GM12878 (cell line): ENCODE results near the gene SHQ1. TPM values are rescaled to one million over a fixed set of nuclear protein-coding genes. Genes with fewer than 3 reads are reported as not detected.

Experiments
- ATAC-seq: fragments of 200-7000 bp; cut with Tn5 transposase; 3 replicates; pipeline ENCODE4 v1.9.1; 2020; ENCODE audit warnings: mild to moderate bottlenecking, moderate library complexity
- BruUV-seq: library from RNA; stranded (reverse); fragments of 400-500 nt; replicated peaks from 2 replicates; lab custom pipeline; 2021; lab: Mats Ljungman, UMichigan
- CTCF ChIA-PET: fragments of 300-600 bp; sonication (Branson Sonifier 250); formaldehyde crosslinking; extraction: SDS; loops from one replicate; lab custom pipeline; 2021; ENCODE audit warnings: inconsistent platforms; lab: Yijun Ruan, JAX
- POLR2A ChIA-PET: fragments of 350-600 bp; formaldehyde crosslinking; extraction: SDS; loops from one replicate; lab custom pipeline; 2021; ENCODE audit warnings: inconsistent platforms; lab: Charles Lee
- RAD21 ChIA-PET: fragments of 300-600 bp; sonication (Branson Sonifier 250); formaldehyde crosslinking; loops from one replicate; lab custom pipeline; 2023; ENCODE audit warnings: antibody characterized with exemption; ENCODE audit not compliant: unreplicated experiment; lab: Charles Lee
- SMC1A ChIA-PET: fragments of 300-600 bp; sonication (Branson Sonifier 250); formaldehyde crosslinking; loops from one replicate; lab custom pipeline; 2023; ENCODE audit not compliant: unreplicated experiment, uncharacterized antibody; lab: Charles Lee
- DNase-seq: peaks from one replicate; pipeline ENCODE4 v3.0.0-alpha.2; 2011; ENCODE audit warnings: low read depth, low spot score
- FAIRE-seq: peaks from 3 replicates; lab custom pipeline; 2011; peaks lifted over from hg19 to GRCh38; lab: Jason Lieb, UNC
- H2AFZ ChIP-seq: 2 replicates; pipeline ENCODE4 v1.6.0; 2011; ENCODE audit warnings: low read depth, low read length, control low read depth; ENCODE audit not compliant: control insufficient read depth
- H3K27ac ChIP-seq: 2 replicates; pipeline ENCODE4 v1.5.1; 2011; ENCODE audit warnings: control low read depth; ENCODE audit not compliant: control insufficient read depth, insufficient read depth
- H3K27me3 ChIP-seq, 2 experiments: replicated peaks in 1 of 2; 2 replicates each; pipeline versions ENCODE4 v1.6.0 to v1.6.1; 2011; ENCODE audit warnings: low read length in 1 of 2; ENCODE audit not compliant: control insufficient read depth in 2 of 2, insufficient read depth in 2 of 2
- H3K36me3 ChIP-seq, 2 experiments: 2 replicates each; pipeline ENCODE4 v1.5.1; 2011; ENCODE audit warnings: low read length in 1 of 2; ENCODE audit not compliant: control insufficient read depth in 2 of 2, insufficient read depth in 2 of 2
- H3K4me1 ChIP-seq: 2 replicates; pipeline ENCODE4 v1.6.1; 2011; ENCODE audit warnings: mild to moderate bottlenecking, low read length, moderate library complexity, mixed read lengths; ENCODE audit not compliant: control insufficient read depth, insufficient read depth
- H3K4me2 ChIP-seq: 2 replicates; pipeline ENCODE4 v1.6.0; 2011; ENCODE audit warnings: control low read depth; ENCODE audit not compliant: control insufficient read depth, insufficient read depth
- H3K4me3 ChIP-seq: fragments of 200-600 bp; sonication (generic); 2 replicates; pipeline ENCODE4 v1.5.1; 2016
- H3K79me2 ChIP-seq: 2 replicates; pipeline ENCODE4 v1.6.0; 2011; ENCODE audit warnings: low read length; ENCODE audit not compliant: control insufficient read depth, insufficient read depth
- H3K9ac ChIP-seq: 2 replicates; pipeline ENCODE4 v1.8.0; 2011; ENCODE audit warnings: low read length, control low read depth, mixed read lengths; ENCODE audit not compliant: control insufficient read depth, insufficient read depth
- H3K9me3 ChIP-seq: replicated peaks from 3 replicates; pipeline ENCODE4 v1.5.1; 2011; ENCODE audit warnings: mild to moderate bottlenecking, low read length; ENCODE audit not compliant: control insufficient read depth, insufficient read depth
- H4K20me1 ChIP-seq: 2 replicates; pipeline ENCODE4 v1.6.0; 2011; ENCODE audit not compliant: control insufficient read depth, insufficient read depth
- ESRRA ChIP-seq: IDR thresholded peaks from 2 replicates; pipeline ENCODE4 v1.6.1; 2012; ENCODE audit warnings: mild to moderate bottlenecking, low read length, improper control_type of control experiment
- FOXK2 ChIP-seq: fragments of 450-650 bp; IDR thresholded peaks from 2 replicates; pipeline ENCODE4 v1.6.1; 2017; ENCODE audit warnings: mild to moderate bottlenecking, moderate library complexity
- IKZF2 ChIP-seq, 2 experiments: fragments of 450-650 bp; IDR thresholded peaks; 2 replicates each; pipeline ENCODE4 v1.6.1; 2017; ENCODE audit warnings: mild to moderate bottlenecking in 2 of 2, moderate library complexity in 2 of 2
- MYB ChIP-seq: fragments of 150-350 bp; IDR thresholded peaks from 2 replicates; pipeline ENCODE4 v1.6.1; 2014; ENCODE audit warnings: mild to moderate bottlenecking, low read depth, low read length, borderline replicate concordance
- NR2F1 ChIP-seq: fragments of 450-650 bp; conservative IDR thresholded peaks from 2 replicates; pipeline ENCODE4 v1.6.1; 2017; ENCODE audit warnings: mild to moderate bottlenecking
- SMARCA5 ChIP-seq: fragments of 450-650 bp; IDR thresholded peaks from 2 replicates; pipeline ENCODE4 v1.6.1; 2017; ENCODE audit warnings: mild to moderate bottlenecking
- STAT1 ChIP-seq: fragments of 450-650 bp; conservative IDR thresholded peaks from 2 replicates; pipeline ENCODE4 v1.6.1; 2014; ENCODE audit warnings: antibody characterized with exemption, mild to moderate bottlenecking
- WGBS: methylation state at CpG from one replicate; pipeline ENCODE4 v1.1.6; 2016; ENCODE audit warnings: low lambda C conversion rate; ENCODE audit not compliant: insufficient replicate concordance, insufficient coverage; ENCODE audit errors: missing lambda C conversion rate; 5-methylcytosine and 5-hydroxymethylcytosine counted together
- in situ Hi-C: fragments of 300-500 bp; cut with MboI; formaldehyde crosslinking; loops from 9 replicates; pipeline ENCODE4 v1.14.3; 2018; ENCODE audit warnings: mixed read lengths
- intact Hi-C: fragments of 100-400 bp; cut with micrococcal nuclease; formaldehyde crosslinking; loops from one replicate; pipeline ENCODE4 v1.14.2; 2022; ENCODE audit not compliant: unreplicated experiment
- polyA plus RNA-seq, 11 experiments: library from polyadenylated mRNA; depleted of rRNA in 4 of 11; unstranded in 6 of 11; stranded (reverse) in 5 of 11; fragments of >200 nt; fragmentation: Nextera tagmentation in 4 of 11; fragmentation: Illumina TruSeq in 1 of 11; extraction: Ambion mirVana in 4 of 11; extraction: Trizol in 1 of 11; gene quantifications; 1 replicate in 1 of 11; 2 replicates in 10 of 11; pipeline versions ENCODE4 v1.2.1 to v1.2.3, GENCODE V29; 2011 to 2016; ENCODE audit warnings: inconsistent platforms in 2 of 11, missing spikeins in 2 of 11, low read depth in 1 of 11
- total RNA-seq, 4 experiments: library from RNA; depleted of rRNA in 3 of 4; stranded (reverse); fragments of >200 nt in 3 of 4; fragmentation: Illumina TruSeq in 1 of 4; extraction: Trizol in 1 of 4; gene quantifications; 2 replicates each; pipeline versions ENCODE4 v1.2.1 to v1.2.3, GENCODE V29; 2013 to 2021
- TF ChIP-seq, protein P1 (sequence below): IDR thresholded peaks from 2 replicates; pipeline ENCODE4 v1.6.1; 2012; ENCODE audit warnings: low read depth, low read length, improper control_type of control experiment
- TF ChIP-seq, protein P2 (sequence below): fragments of 450-650 bp; conservative IDR thresholded peaks from 2 replicates; pipeline ENCODE4 v1.6.1; 2017; ENCODE audit warnings: mild to moderate bottlenecking, moderate library complexity
- TF ChIP-seq, protein P3 (sequence below): fragments of 450-650 bp; IDR thresholded peaks from 2 replicates; pipeline ENCODE4 v1.6.1; 2017; ENCODE audit warnings: mild to moderate bottlenecking, moderate library complexity
- TF ChIP-seq, protein P4 (sequence below): fragments of 450-650 bp; IDR thresholded peaks from 2 replicates; pipeline ENCODE4 v1.6.1; 2014; ENCODE audit warnings: mild to moderate bottlenecking

SHQ1 gene
- total and polyA plus RNA-seq, 10 of the 15 experiments (the other 5 are each of a cell fraction or from before 2014, with no cell fraction given), result 12.6 to 51.7 (median 24.5) TPM

DNA sequence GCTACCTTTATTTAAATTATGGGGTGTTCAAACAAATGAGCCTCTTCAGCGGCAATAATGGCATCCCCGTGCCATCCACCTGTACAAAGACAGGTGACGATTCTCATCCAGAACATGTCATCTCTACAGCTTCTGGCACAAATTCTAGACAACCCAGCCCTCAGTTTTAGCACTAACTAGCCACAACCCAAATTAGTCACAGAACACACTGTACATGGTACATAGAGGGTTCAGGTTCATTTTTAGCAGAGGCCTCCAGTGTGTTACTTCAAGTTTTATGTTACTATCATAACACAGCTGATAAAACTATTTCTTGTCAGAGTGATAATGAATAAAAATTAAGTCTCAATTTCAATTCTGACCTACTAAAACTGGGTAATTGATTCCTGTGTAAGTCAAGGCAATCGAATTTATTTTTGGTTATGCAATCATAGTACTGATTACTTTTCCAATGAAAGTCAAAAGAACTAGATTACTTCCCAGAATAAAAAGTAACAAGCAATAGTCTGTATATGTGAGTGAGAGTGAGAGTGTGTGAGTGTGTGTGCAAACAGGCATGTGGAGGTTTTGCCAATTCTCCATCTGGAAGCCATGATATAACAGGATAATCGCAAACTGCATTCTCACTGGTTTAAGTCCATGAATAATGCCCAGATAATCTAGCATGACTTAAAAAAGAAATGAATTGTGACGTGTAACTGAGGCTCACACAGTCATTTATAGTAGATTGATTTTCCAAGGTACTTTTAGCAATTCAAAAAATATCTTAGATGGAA, 37.4 kb downstream of the SHQ1 start:
- H3K4me3 ChIP-seq, result no peak overlapping the region
- H3K4me1 ChIP-seq, result peaks cover 7% of the 10 kb centered on the region; the same call in 1 of the 2 replicates
- no peak for DNase-seq
- in situ Hi-C loops (no loop called here), intact Hi-C loops (loop anchor here (10.0 kb wide), 1 partner anchor 226 kb away; no protein-coding TSS in a partner anchor)
- H3K36me3 ChIP-seq, result peaks cover 0 to 2% of the 10 kb centered on the region in 2 experiments; a peak in 1 of 4 replicates
- WGBS, result 80% methylated on average over 6 of the region's 6 CpGs
- H3K4me2 ChIP-seq, result no peak overlapping the region
- no peak overlapping the region for H3K27ac ChIP-seq
- no peak for FAIRE-seq
- SMC1A ChIA-PET, result interaction anchor here (0.7 to 3.2 kb wide), 3 partner anchors 35 to 144 kb away, joined by 3 to 15 read pairs (median 3); no protein-coding TSS in a partner anchor
- TF ChIP-seq IKZF2 (IDR thresholded peaks at IDR 0.05) (no peak), ESRRA (no peak), MYB (no peak), STAT1 (no peak), FOXK2 (no peak), SMARCA5 (no peak), NR2F1 (no peak)
- TF ChIP-seq, protein P1, sequence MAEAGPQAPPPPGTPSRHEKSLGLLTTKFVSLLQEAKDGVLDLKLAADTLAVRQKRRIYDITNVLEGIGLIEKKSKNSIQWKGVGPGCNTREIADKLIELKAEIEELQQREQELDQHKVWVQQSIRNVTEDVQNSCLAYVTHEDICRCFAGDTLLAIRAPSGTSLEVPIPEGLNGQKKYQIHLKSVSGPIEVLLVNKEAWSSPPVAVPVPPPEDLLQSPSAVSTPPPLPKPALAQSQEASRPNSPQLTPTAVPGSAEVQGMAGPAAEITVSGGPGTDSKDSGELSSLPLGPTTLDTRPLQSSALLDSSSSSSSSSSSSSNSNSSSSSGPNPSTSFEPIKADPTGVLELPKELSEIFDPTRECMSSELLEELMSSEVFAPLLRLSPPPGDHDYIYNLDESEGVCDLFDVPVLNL, result no peak
- TF ChIP-seq, protein P2, sequence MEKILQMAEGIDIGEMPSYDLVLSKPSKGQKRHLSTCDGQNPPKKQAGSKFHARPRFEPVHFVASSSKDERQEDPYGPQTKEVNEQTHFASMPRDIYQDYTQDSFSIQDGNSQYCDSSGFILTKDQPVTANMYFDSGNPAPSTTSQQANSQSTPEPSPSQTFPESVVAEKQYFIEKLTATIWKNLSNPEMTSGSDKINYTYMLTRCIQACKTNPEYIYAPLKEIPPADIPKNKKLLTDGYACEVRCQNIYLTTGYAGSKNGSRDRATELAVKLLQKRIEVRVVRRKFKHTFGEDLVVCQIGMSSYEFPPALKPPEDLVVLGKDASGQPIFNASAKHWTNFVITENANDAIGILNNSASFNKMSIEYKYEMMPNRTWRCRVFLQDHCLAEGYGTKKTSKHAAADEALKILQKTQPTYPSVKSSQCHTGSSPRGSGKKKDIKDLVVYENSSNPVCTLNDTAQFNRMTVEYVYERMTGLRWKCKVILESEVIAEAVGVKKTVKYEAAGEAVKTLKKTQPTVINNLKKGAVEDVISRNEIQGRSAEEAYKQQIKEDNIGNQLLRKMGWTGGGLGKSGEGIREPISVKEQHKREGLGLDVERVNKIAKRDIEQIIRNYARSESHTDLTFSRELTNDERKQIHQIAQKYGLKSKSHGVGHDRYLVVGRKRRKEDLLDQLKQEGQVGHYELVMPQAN, result no peak
- TF ChIP-seq, protein P3, sequence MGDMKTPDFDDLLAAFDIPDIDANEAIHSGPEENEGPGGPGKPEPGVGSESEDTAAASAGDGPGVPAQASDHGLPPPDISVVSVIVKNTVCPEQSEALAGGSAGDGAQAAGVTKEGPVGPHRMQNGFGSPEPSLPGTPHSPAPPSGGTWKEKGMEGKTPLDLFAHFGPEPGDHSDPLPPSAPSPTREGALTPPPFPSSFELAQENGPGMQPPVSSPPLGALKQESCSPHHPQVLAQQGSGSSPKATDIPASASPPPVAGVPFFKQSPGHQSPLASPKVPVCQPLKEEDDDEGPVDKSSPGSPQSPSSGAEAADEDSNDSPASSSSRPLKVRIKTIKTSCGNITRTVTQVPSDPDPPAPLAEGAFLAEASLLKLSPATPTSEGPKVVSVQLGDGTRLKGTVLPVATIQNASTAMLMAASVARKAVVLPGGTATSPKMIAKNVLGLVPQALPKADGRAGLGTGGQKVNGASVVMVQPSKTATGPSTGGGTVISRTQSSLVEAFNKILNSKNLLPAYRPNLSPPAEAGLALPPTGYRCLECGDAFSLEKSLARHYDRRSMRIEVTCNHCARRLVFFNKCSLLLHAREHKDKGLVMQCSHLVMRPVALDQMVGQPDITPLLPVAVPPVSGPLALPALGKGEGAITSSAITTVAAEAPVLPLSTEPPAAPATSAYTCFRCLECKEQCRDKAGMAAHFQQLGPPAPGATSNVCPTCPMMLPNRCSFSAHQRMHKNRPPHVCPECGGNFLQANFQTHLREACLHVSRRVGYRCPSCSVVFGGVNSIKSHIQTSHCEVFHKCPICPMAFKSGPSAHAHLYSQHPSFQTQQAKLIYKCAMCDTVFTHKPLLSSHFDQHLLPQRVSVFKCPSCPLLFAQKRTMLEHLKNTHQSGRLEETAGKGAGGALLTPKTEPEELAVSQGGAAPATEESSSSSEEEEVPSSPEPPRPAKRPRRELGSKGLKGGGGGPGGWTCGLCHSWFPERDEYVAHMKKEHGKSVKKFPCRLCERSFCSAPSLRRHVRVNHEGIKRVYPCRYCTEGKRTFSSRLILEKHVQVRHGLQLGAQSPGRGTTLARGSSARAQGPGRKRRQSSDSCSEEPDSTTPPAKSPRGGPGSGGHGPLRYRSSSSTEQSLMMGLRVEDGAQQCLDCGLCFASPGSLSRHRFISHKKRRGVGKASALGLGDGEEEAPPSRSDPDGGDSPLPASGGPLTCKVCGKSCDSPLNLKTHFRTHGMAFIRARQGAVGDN, result no peak
- TF ChIP-seq, protein P4, sequence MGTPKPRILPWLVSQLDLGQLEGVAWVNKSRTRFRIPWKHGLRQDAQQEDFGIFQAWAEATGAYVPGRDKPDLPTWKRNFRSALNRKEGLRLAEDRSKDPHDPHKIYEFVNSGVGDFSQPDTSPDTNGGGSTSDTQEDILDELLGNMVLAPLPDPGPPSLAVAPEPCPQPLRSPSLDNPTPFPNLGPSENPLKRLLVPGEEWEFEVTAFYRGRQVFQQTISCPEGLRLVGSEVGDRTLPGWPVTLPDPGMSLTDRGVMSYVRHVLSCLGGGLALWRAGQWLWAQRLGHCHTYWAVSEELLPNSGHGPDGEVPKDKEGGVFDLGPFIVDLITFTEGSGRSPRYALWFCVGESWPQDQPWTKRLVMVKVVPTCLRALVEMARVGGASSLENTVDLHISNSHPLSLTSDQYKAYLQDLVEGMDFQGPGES, result no peak
- no peak overlapping the region for H2AFZ ChIP-seq
- no peaks in the 10 kb centered on the region for H4K20me1 ChIP-seq
- no TSS peak for BruUV-seq
- CTCF ChIA-PET, result interaction anchor here (1.2 to 3.5 kb wide), 5 partner anchors 8 to 145 kb away, joined by 3 to 19 read pairs (median 4); no protein-coding TSS in a partner anchor
- ATAC-seq, result no peak
- no peaks in the 10 kb centered on the region for H3K9me3 ChIP-seq
- RAD21 ChIA-PET, result interaction anchor here (1.6 kb wide), 1 partner anchor 40 kb away, joined by 5 read pairs; no protein-coding TSS in a partner anchor
- no peaks in the 10 kb centered on the region for H3K79me2 ChIP-seq
- POLR2A ChIA-PET, result no interaction called here
- H3K9ac ChIP-seq, result no peak overlapping the region
- H3K27me3 ChIP-seq, result no peaks in the 10 kb centered on the region
